KMS-11 (cell line): ENCODE measurements around the gene C5orf22.

Source experiments
- H2AFZ ChIP-seq: fragments of 200-600 bp; sonication (generic); 2 replicates; pipeline ENCODE4 v1.6.1; 2016; ENCODE audit warnings: antibody characterized with exemption, mixed run types, low read depth
- H3K27ac ChIP-seq: fragments of 200-600 bp; sonication (generic); 2 replicates; pipeline ENCODE4 v1.6.1; 2016; ENCODE audit warnings: mild to moderate bottlenecking, mixed run types
- H3K27me3 ChIP-seq: fragments of 200-600 bp; sonication (generic); 2 replicates; pipeline ENCODE4 v1.6.1; 2017; ENCODE audit warnings: mild to moderate bottlenecking, low read depth, mixed run types, moderate library complexity; ENCODE audit not compliant: insufficient read depth
- H3K36me3 ChIP-seq: fragments of 200-600 bp; sonication (generic); 2 replicates; pipeline ENCODE4 v1.6.1; 2017; ENCODE audit warnings: mild to moderate bottlenecking, mixed run types; ENCODE audit not compliant: insufficient read depth
- H3K4me1 ChIP-seq: fragments of 200-600 bp; sonication (generic); 2 replicates; pipeline ENCODE4 v1.6.1; 2016; ENCODE audit warnings: mild to moderate bottlenecking, low read depth, mixed run types; ENCODE audit not compliant: poor library complexity, severe bottlenecking
- H3K4me2 ChIP-seq: fragments of 200-600 bp; sonication (generic); 2 replicates; pipeline ENCODE4 v1.7.0; 2016; ENCODE audit warnings: mild to moderate bottlenecking, mixed run types
- H3K4me3 ChIP-seq: fragments of 200-600 bp; sonication (generic); IDR thresholded peaks from 2 replicates; pipeline ENCODE4 v1.6.1; 2017; ENCODE audit warnings: low read depth, low read length, mixed read lengths; ENCODE audit not compliant: insufficient read depth
- H3K79me2 ChIP-seq: fragments of 200-600 bp; sonication (generic); 2 replicates; pipeline ENCODE4 v1.6.1; 2016; ENCODE audit warnings: low read depth, mixed run types; ENCODE audit not compliant: insufficient read depth
- H3K9ac ChIP-seq: fragments of 200-600 bp; sonication (generic); 2 replicates; pipeline ENCODE4 v1.6.1; 2016; ENCODE audit warnings: mild to moderate bottlenecking, mixed run types
- H4K20me1 ChIP-seq: fragments of 200-600 bp; sonication (generic); 2 replicates; pipeline ENCODE4 v1.6.1; 2016; ENCODE audit warnings: mild to moderate bottlenecking, mixed run types; ENCODE audit not compliant: insufficient read depth
- CTCF ChIP-seq: fragments of 200-600 bp; sonication (generic); conservative IDR thresholded peaks from 2 replicates; pipeline ENCODE4 v1.6.1; 2017; ENCODE audit warnings: low read depth, mild to moderate bottlenecking, antibody characterized with exemption, low read length, moderate library complexity, mixed read lengths

Gene C5orf22

DNA sequence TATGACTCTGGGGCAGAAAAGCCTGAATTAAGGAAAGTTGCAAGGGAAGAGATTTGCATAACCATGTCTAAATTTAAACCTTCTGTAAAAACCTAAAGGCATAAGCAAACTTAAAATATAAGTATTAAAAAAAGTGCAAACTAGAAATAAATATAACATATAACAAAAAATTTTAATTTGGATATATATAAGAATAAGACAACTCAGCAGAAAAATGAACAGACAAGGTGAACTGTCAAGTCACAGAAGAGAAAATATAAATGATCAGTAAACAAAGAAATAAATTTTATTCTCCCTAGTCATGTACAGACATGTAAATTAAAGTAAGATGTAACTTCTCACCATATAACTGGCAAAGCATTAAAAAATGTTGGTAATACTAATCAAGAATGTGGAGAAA is 37.0 kb downstream of the C5orf22 start:
- Histone ChIP-seq H2AFZ (no peak overlapping the region), H3K36me3 (no peaks in the 10 kb centered on the region), H3K9ac (no peak overlapping the region), H3K4me2 (no peak overlapping the region), H3K27ac (no peak overlapping the region), H3K4me3 (no peak overlapping the region), H3K4me1 (no peaks in the 10 kb centered on the region), H3K79me2 (no peaks in the 10 kb centered on the region), H3K27me3 (no peaks in the 10 kb centered on the region), H4K20me1 (no peaks in the 10 kb centered on the region)
- no peak for TF ChIP-seq CTCF

GRCh38 chr5:31573494-31574142 is 41.5 kb downstream of the C5orf22 start:
- no peak for TF ChIP-seq CTCF
- H3K79me2 ChIP-seq = no peaks in the 10 kb centered on the region
- H3K4me1 ChIP-seq = no peaks in the 10 kb centered on the region
- H2AFZ ChIP-seq = no peak overlapping the region
- no peaks in the 10 kb centered on the region for H3K36me3 ChIP-seq
- H3K27ac ChIP-seq = no peak overlapping the region
- H3K4me2 ChIP-seq = no peak overlapping the region
- no peaks in the 10 kb centered on the region for H3K27me3 ChIP-seq
- H4K20me1 ChIP-seq = no peaks in the 10 kb centered on the region
- H3K9ac ChIP-seq = no peak overlapping the region
- no peak overlapping the region for H3K4me3 ChIP-seq

GRCh38 chr5:31574772-31575171 is 42.7 kb downstream of the C5orf22 start:
- Histone ChIP-seq H3K4me1 (no peaks in the 10 kb centered on the region), H3K9ac (no peak overlapping the region), H3K4me3 (no peak overlapping the region), H3K27ac (no peak overlapping the region), H2AFZ (no peak overlapping the region), H4K20me1 (no peaks in the 10 kb centered on the region), H3K36me3 (no peaks in the 10 kb centered on the region), H3K79me2 (no peaks in the 10 kb centered on the region), H3K27me3 (no peaks in the 10 kb centered on the region), H3K4me2 (no peak overlapping the region)
- no peak for TF ChIP-seq CTCF

- H2AFZ ChIP-seq = no peak overlapping the region
- no peak overlapping the region for H3K9ac ChIP-seq
- TF ChIP-seq CTCF = no peak
- H4K20me1 ChIP-seq = no peaks in the 10 kb centered on the region
- no peaks in the 10 kb centered on the region for H3K36me3 ChIP-seq
- no peaks in the 10 kb centered on the region for H3K79me2 ChIP-seq
- no peak overlapping the region for H3K27ac ChIP-seq
- no peak overlapping the region for H3K4me3 ChIP-seq
- no peak overlapping the region for H3K4me2 ChIP-seq
- no peaks in the 10 kb centered on the region for H3K27me3 ChIP-seq
- H3K4me1 ChIP-seq = no peaks in the 10 kb centered on the region
Observed at GRCh38 chr5:31577438-31577837, 45.3 kb downstream of the C5orf22 start.
